T1000 (cell line): Measurements from ENCODE around the gene S100A2.
"Not testable (repeated sequence)": the region's sequence is repeated elsewhere in the genome, so short reads cannot be mapped to it uniquely, and the experiment has no call there.

Experiments
- DNase-seq: peaks from one replicate; lab custom pipeline; 2025; ENCODE audit warnings: mixed read lengths; lab: John Stamatoyannopoulos, UW

S100A2 gene

DNA sequence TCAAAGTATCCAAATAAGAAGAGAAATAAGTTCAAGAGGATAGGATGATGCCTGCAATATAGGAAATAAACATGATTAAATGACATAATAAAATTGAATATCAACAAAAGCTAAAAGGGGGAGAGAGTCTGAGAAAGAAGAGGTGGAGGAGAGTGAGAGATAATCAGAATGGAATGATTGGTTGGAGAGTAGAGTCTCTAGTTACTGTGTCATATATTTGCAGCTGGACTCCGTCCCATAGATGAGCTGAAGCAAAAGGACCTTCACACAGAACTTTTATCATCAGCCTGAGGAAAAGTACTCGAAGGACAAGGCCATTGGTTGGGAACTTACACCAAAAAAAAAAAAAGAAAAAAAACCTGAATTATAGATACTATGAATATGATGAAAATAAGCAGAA is 22.8 kb upstream of the S100A2 start:
- DNase-seq: no peak

DNA sequence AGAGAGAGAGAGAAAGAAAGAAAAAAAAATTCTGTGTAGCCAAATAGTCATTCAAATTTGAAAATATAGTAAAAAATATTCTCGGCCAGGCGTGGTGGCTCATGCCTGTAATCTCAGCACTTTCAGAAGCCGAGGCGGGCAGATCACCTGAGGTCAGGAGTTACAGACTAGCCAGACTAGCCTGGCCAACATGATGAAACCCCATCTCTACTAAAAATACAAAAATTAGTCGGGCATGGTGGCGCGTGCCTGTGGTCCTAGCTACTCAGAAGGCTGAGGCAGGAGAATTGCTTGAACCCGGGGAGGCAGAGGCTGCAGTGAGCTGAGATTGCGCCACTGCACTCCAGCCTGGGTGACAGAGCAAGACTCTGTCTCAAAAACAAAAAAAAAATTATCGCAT is 22.4 kb upstream of the S100A2 start:
- DNase-seq: not testable (repeated sequence)

GRCh38 chr1:153587314-153587713 is 21.7 kb upstream of the S100A2 start:
- DNase-seq: no peak

DNA sequence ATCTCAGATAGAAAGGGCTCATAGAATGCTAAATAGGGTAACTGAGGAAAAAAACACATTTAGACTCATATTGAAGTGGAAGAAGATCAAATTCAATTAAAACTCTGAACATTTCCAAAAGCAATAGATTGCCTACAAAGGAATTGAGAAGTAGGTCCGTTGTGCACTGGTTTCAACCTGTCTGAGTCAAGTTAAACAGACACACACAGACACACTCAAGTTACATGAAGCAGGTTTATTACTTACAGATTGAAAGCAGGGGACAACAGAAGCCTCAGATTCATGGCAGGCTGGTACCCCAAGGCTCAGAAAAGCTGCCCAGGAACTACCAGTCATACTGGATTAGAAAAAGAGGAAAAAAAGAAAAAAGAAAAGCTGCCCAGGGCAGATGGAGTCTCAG is 20.7 kb upstream of the S100A2 start:
- no peak for DNase-seq

- no peak for DNase-seq
These were observed 19.4 kb upstream of the S100A2 start for GRCh38 chr1:153585006-153585405.

DNA sequence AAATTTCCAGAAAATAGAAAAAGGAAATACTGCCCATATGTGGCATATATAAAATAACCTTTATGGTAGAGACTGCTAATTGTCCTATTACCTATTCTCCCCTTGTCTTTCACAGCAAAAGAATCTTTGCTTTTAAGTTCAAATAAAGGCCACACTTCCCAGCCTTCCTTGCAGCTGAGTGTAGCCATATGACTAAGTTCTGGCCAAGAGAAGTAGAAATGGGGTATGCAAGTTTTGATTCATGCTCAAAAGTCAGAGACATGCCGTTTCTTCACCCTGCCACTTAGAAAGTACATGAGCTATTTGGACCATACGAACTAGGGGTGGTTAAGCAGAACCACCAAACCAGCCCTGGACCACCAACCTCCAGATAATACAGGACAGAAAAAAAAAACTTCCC is 18.3 kb upstream of the S100A2 start:
- no peak for DNase-seq

DNA sequence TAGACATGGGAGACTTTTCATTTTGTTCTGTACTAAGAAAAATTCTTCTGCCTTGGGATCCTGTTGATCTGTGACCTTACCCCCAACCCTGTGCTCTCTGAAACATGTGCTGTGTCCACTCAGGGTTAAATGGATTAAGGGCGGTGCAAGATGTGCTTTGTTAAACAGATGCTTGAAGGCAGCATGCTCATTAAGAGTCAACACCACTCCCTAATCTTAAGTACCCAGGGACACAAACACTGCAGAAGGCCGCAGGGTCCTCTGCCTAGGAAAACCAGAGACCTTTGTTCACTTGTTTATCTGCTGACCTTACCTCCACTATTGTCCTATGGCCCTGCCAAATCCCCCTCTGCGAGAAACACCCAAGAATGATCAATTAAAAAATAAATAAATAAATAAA is 17.9 kb upstream of the S100A2 start:
- DNase-seq: not testable (repeated sequence)

- DNase-seq: not testable (repeated sequence)
These were observed 17.2 kb upstream of the S100A2 start for GRCh38 chr1:153582836-153583235.

DNA sequence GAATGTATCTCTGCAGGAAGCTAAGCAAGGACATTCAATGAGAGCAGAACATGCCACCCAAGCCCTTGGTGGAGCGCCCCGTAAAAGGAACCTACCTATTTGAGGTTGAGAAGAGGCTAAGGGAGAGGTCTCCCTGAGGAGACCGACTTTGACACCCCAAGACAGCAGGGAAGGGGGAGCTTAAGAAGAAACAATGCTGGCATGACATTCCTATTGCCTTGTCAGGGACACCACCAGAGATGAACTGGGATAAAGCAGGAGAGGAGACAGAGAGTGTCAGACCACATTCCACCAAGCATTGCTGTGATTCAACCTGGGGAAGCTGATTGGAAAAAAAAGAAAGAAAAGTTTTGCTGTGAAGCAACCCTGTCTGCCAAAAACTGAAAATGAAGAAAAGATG is 13.3 kb upstream of the S100A2 start:
- DNase-seq: no peak

- DNase-seq: no peak
These were observed 12.8 kb upstream of the S100A2 start for GRCh38 chr1:153578490-153578889.

GRCh38 chr1:153577624-153578051 is 12.0 kb upstream of the S100A2 start:
- no peak for DNase-seq

- DNase-seq: no peak
These were observed 11.5 kb upstream of the S100A2 start for GRCh38 chr1:153577138-153577537.

- DNase-seq: not testable (repeated sequence)
These were observed 9.9 kb upstream of the S100A2 start for GRCh38 chr1:153575497-153575896.

GRCh38 chr1:153575081-153575491 is 9.4 kb upstream of the S100A2 start:
- not testable (repeated sequence) for DNase-seq

GRCh38 chr1:153573351-153573750 is 7.7 kb upstream of the S100A2 start:
- no peak for DNase-seq

GRCh38 chr1:153572569-153573015 is 6.9 kb upstream of the S100A2 start:
- peak; percentile 65 for DNase-seq

DNA sequence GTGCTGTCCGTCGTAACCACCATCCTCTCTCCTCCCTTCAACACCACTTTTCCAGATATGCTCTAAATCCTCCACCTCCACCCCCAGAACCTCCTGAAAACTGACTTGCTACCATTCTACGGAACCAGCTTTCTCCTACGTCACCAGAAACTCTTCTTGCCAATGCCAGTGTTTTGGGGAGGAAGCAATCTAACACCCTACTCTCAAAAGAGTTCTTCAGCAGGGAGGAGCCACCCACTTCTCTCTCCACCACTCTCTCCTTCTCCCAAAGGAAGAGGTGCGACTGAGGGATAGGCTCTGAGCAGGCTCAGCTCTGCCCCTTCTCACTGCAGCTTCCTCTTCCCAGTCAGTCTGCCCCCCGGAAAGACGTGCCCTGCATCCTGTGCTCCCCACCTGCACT is 6.1 kb upstream of the S100A2 start:
- no peak for DNase-seq

GRCh38 chr1:153570874-153571273 is 5.2 kb upstream of the S100A2 start:
- DNase-seq: no peak

- DNase-seq: no peak
These were observed 3.8 kb upstream of the S100A2 start for GRCh38 chr1:153569465-153569864.

- peak; percentile 87 for DNase-seq
These were observed 2.9 kb upstream of the S100A2 start for GRCh38 chr1:153568367-153569099.

DNA sequence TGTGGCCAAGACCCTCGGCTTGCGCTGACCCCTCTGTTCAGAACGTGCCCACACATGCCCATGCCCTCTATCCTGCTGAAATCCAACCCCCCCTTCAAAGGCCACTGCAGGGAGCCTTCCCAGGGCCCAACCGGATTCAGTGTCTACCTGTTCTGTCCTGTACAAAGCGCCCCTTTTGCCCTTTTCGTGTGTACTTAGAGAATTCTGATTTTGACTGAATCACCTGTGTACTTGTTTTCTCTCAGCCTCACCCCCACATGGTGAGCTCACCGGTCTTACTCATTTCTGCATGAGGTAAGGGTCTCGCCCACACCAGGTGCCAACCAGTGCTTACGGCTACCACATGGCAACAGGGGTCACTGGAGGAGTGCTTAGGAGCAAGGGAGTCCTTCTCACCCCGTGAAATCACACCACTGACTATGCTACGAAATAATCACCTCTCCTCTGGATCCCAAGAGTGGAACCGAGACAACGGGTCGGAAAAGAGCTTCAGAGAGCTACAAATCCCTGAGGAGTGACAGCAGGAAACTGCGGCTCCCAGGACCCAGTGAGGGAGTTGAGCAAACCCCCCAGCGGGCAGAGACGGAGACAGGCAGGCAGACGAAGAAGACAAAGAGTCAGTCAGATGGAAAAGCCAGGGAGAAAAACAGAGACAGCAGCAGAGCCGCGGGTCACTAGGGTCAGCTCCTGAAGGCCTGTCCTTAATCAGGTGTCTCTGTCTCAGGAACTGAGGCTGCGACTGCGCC is 2.1 kb upstream of the S100A2 start:
- DNase-seq: peak; percentile 12

GRCh38 chr1:153566414-153567371 is 1.0 kb upstream of the S100A2 start:
- DNase-seq: peak; percentile 93
